Measurements from ENCODE around the gene MYH11.

DNA sequence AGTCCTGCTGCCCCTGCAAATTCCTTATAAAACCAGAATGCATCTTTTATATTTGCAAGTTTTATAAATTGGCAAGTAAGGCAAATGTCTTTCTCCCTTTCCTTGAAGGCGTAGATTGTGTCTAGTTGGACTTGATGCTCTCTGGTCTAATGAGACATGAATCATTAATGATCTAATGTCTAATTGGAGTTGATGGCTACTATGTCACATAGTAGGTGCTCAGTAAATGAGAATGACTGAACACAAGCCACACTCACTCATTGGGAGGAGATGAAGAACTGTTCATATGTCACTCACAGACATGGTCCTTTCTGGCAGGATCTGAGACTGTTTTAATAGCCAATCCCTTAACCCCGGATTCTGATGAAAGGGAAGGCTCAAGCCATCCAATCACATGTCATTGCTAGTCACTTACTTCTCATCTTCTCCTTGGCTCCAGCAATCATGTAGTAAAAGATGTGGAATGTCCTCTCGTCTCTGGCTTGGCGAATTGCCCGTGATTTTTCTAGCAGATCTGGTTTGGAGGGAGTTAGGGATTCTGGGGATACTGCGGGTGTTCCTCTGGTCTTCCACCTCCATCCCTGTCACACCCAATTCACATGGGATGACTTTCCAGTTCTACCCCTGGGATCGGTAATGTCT lies 81.0 kb downstream of the MYH11 start:
- TF ChIP-seq, protein P1, sequence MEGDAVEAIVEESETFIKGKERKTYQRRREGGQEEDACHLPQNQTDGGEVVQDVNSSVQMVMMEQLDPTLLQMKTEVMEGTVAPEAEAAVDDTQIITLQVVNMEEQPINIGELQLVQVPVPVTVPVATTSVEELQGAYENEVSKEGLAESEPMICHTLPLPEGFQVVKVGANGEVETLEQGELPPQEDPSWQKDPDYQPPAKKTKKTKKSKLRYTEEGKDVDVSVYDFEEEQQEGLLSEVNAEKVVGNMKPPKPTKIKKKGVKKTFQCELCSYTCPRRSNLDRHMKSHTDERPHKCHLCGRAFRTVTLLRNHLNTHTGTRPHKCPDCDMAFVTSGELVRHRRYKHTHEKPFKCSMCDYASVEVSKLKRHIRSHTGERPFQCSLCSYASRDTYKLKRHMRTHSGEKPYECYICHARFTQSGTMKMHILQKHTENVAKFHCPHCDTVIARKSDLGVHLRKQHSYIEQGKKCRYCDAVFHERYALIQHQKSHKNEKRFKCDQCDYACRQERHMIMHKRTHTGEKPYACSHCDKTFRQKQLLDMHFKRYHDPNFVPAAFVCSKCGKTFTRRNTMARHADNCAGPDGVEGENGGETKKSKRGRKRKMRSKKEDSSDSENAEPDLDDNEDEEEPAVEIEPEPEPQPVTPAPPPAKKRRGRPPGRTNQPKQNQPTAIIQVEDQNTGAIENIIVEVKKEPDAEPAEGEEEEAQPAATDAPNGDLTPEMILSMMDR (IDR thresholded peaks at IDR 0.05) = no peak
- no peak for TF ChIP-seq POLR2A (IDR thresholded peaks at IDR 0.05)

All from breast epithelium (tissue), 3 donors.